HUES48 (cell line): ENCODE data around the gene APPBP2.
"Not testable (repeated sequence)": the region's sequence is repeated elsewhere in the genome, so short reads cannot be mapped to it uniquely, and the experiment has no call there.

ENCODE experiments used
- H3K27ac ChIP-seq: one replicate; pipeline ENCODE4 v1.7.0; 2013; ENCODE audit warnings: low read depth, low read length, inconsistent platforms
- H3K27me3 ChIP-seq: 2 replicates; pipeline ENCODE4 v1.6.1; 2013; ENCODE audit warnings: mild to moderate bottlenecking, low read length; ENCODE audit not compliant: control insufficient read depth, insufficient read depth
- H3K36me3 ChIP-seq: 2 replicates; pipeline ENCODE4 v1.6.1; 2013; ENCODE audit warnings: low read length; ENCODE audit not compliant: control insufficient read depth, insufficient read depth
- H3K4me1 ChIP-seq: 2 replicates; pipeline ENCODE4 v1.6.1; 2013; ENCODE audit warnings: mild to moderate bottlenecking, low read length; ENCODE audit not compliant: control insufficient read depth, insufficient read depth
- H3K4me3 ChIP-seq: 2 replicates; pipeline ENCODE4 v1.5.1; 2013; ENCODE audit warnings: mild to moderate bottlenecking, low read depth, low read length
- H3K9ac ChIP-seq: 2 replicates; pipeline ENCODE4 v1.6.1; 2013; ENCODE audit warnings: mild to moderate bottlenecking, low read depth, low read length, moderate library complexity
- H3K9me3 ChIP-seq: 2 replicates; pipeline ENCODE4 v1.6.1; 2013; ENCODE audit warnings: low read length; ENCODE audit not compliant: control insufficient read depth, insufficient read depth

Gene APPBP2

DNA sequence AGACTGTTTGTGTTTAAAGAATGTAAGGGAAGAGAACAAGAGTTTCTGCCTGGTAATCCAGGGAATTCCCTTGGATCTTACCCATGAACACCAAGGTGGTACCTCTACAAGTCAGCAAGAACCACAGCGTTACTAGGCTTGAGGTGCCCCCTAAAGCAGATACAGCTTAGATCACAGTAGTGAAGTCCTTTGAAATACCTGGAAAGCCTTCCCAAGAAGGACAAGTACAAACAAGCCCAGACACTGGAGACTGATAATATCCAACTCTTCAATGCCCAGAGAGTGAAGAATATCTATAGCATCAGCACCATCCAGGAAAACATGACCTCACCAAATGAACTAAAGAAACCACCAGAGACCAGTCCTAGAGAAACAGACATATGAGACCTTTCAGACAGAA lies 3.8 kb upstream of the APPBP2 start:
- no peak overlapping the region for H3K4me3 ChIP-seq
- H3K27me3 ChIP-seq, result no peaks in the 10 kb centered on the region
- no peaks in the 10 kb centered on the region for H3K9me3 ChIP-seq
- H3K27ac ChIP-seq, result no peak overlapping the region
- no peak overlapping the region for H3K9ac ChIP-seq
- H3K4me1 ChIP-seq, result peaks cover 2% of the 10 kb centered on the region; the same call in 1 of the 2 replicates
- no peaks in the 10 kb centered on the region for H3K36me3 ChIP-seq

DNA sequence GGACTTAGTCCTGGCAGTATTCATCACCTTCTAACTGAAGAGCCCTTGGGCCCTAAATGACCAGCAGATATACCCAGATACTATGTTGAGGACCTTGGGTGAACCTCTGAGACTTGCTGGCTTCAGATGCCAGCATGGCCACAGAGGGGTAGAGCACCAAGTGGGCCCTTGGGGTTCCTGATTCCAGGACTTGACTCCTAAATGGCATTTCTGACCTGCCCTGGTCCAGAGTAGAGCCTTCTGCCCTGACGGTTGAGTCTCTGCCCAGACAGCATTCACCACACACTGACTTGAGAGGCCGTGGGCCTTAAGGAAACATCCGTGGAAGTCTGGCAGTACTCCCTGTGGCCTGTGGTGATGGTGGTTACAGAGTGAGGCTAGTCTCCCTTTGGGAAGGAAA lies 2.8 kb upstream of the APPBP2 start:
- Histone ChIP-seq H3K9ac (no peak overlapping the region), H3K27ac (no peak overlapping the region), H3K9me3 (no peaks in the 10 kb centered on the region), H3K4me1 (peaks cover 10% of the 10 kb centered on the region; the same call in 1 of the 2 replicates), H3K4me3 (no peak overlapping the region), H3K27me3 (no peaks in the 10 kb centered on the region), H3K36me3 (no peaks in the 10 kb centered on the region)

DNA sequence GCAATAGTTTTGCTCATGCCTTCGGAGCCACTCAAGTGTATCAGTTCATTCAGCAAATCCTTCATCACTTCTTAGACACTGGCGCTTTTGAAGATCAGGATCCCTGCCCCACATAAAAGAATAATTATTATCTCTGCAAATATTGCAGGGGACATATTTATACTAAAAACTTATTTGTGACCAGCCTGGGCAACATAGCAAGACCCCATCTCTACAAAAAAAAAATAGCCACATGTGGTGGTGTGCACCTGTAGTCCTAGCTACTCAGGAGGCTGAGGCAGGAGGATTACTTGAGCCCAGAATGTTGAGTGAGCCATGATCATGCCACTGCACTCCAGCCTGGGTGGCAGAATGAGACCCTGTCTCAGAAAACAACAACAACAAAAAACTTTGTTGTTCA lies 1.7 kb upstream of the APPBP2 start:
- no peaks in the 10 kb centered on the region for H3K9me3 ChIP-seq
- no peak overlapping the region for H3K27ac ChIP-seq
- H3K36me3 ChIP-seq, result no peaks in the 10 kb centered on the region
- no peak overlapping the region for H3K4me3 ChIP-seq
- H3K9ac ChIP-seq, result no peak overlapping the region
- H3K4me1 ChIP-seq, result peaks cover 10% of the 10 kb centered on the region; the same call in 1 of the 2 replicates
- H3K27me3 ChIP-seq, result no peaks in the 10 kb centered on the region

DNA sequence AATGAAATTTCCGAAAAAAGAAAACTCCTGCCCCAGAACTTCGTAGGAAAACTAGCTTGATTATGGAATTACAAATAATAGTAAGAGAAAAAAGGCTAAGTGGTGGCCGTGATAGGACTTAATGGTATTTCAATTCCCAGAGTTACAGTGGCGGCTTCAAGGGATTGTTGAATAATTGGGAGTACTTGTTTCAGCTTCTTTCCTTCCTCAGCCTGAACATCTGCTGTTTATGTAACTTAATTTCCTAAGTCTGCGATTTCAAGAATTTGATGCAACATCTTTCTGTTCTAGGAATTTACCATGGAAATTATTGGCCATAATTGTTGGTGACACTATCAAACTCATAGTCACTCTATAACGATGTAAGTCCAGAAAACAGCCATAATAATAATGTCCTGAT lies 684 bp upstream of the APPBP2 start:
- Histone ChIP-seq H3K9ac (peak overlapping the region; percentile 92; the same call in 1 of the 2 replicates), H3K27ac (peak overlapping the region; percentile 96), H3K27me3 (no peaks in the 10 kb centered on the region), H3K4me1 (peaks cover 10% of the 10 kb centered on the region; the same call in 1 of the 2 replicates), H3K36me3 (peaks cover 4% of the 10 kb centered on the region; the same call in 1 of the 2 replicates), H3K9me3 (no peaks in the 10 kb centered on the region), H3K4me3 (peak overlapping the region; percentile 90)

DNA sequence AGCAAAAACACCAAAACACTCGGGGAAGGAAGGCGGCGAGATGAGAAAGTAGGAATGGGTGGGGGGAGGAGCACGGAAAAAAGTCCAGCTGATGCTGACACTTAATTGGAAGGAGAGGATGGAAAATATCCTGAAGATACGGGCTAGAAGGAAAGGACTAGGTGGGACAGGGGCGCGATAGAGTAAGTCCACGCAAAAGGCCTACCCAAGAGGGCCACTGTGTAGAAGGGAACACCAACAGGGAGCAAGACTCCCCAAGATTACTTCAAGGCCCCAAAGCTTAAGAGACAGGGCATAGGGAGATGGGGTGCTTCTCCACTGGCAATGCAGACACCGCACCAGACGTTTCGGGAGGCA lies 736 bp downstream of the APPBP2 start:
- Histone ChIP-seq H3K4me3 (peak overlapping the region; percentile 90), H3K27me3 (no peaks in the 10 kb centered on the region), H3K9me3 (no peaks in the 10 kb centered on the region), H3K36me3 (peaks cover 9% of the 10 kb centered on the region; the same call in 1 of the 2 replicates), H3K9ac (peak overlapping the region; percentile 92), H3K4me1 (peaks cover 10% of the 10 kb centered on the region; the same call in 1 of the 2 replicates), H3K27ac (peak overlapping the region; percentile 96)

DNA sequence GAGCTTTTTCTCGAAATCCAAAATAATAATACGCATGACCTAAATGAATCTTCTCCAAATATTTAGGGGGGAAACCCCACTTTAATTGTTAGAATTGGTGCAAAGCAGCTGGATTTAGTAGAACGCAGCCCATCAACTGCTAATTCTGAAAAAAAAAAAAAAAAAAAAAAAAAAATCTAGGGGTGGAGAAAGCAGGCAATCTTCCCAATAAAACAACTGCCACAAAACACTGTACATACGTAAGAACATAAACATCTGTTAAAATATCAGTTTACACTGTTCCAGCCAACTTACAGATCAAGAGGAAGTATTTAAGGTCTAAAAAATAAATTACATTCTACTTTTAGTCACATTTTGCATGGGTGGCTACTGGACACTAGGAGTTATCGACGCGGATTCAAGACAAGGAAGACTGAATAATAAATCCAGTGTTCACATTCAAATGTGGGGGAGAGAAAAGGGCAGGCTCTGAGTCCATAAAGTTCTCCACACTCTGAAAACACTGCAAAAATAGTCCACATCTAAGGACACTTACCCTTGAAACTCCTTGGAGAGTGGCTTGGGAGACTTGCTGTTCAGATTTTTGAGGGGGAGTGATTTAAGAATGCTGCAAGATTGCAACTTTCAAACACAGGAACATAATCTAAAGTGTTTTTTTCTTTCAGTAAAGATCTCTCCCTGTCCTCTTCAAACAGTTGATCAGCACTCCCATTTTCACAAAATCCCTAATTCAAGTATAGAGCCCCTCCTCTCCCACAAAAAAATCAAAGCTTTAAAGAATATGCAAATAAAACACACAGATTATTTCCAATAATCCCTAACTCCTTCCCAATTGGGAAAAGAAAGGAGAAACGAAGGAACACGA lies 1.3 kb downstream of the APPBP2 start:
- H3K36me3 ChIP-seq, result peaks cover 9% of the 10 kb centered on the region; the same call in 1 of the 2 replicates
- H3K27me3 ChIP-seq, result no peaks in the 10 kb centered on the region
- no peaks in the 10 kb centered on the region for H3K9me3 ChIP-seq
- H3K4me1 ChIP-seq, result peaks cover 10% of the 10 kb centered on the region; the same call in 1 of the 2 replicates
- peak overlapping the region; percentile 92 for H3K9ac ChIP-seq
- H3K4me3 ChIP-seq, result peak overlapping the region; percentile 90
- no peak overlapping the region for H3K27ac ChIP-seq

DNA sequence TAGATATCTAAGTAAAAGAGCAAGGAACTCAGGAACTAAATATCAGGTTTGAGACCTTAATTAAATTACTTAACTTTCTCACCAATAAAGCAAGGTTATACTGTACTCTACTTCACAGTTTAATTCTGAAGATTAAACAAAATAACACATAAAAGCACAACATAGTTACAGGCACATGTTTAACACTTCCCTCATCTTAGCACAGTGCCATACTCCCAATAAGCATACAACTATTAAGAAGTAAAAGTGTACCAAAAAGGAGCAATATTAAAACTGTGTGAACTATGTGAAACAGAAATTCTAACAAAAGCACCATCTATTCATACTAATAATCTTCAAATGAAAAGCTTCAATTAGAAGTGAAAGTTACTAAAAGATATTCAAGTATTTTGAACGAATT lies 2.2 kb downstream of the APPBP2 start:
- H3K9me3 ChIP-seq, result no peaks in the 10 kb centered on the region
- H3K27me3 ChIP-seq, result no peaks in the 10 kb centered on the region
- peaks cover 10% of the 10 kb centered on the region; the same call in 1 of the 2 replicates for H3K4me1 ChIP-seq
- peak overlapping the region; percentile 90 for H3K4me3 ChIP-seq
- H3K9ac ChIP-seq, result no peak overlapping the region
- no peak overlapping the region for H3K27ac ChIP-seq
- peaks cover 14% of the 10 kb centered on the region; the same call in 1 of the 2 replicates for H3K36me3 ChIP-seq

DNA sequence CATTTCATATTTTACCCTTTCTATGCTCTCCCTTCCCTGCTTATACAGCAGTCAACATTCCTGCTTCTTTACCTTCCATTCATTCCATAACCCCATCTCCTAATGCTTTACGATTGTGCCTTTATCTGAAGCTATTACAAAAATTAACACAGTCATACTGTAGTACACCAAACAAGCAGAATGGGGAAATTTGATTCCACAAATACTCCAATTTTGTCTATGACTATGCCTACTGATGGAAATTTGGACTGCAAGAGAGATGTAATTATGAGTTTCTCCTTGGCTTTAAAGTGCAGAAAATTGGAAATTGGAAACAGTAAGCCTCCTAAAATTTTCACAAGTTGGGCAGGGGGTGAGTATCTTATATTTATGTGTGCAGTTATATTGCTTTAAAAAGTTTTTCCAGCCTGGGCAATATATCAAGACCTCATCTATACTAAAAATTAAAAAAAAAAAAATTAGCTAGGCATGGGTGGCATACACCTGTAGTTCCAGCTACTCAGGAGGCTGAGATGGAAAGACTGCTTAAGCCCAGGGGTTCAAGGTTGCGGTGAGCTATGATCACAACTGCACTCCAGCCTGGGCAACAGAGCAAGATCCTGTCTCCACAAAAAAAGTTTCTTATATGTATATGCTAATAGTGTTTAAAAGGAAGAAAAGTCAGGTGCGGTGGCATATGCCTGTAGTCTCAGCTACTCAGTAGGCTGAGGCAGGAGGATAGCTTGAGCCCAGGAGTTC lies 3.0 kb downstream of the APPBP2 start:
- H3K9ac ChIP-seq, result no peak overlapping the region
- H3K27ac ChIP-seq, result no peak overlapping the region
- no peak overlapping the region for H3K4me3 ChIP-seq
- H3K36me3 ChIP-seq, result peaks cover 14% of the 10 kb centered on the region; the same call in 1 of the 2 replicates
- H3K4me1 ChIP-seq, result peaks cover 10% of the 10 kb centered on the region; the same call in 1 of the 2 replicates
- H3K9me3 ChIP-seq, result no peaks in the 10 kb centered on the region
- no peaks in the 10 kb centered on the region for H3K27me3 ChIP-seq

DNA sequence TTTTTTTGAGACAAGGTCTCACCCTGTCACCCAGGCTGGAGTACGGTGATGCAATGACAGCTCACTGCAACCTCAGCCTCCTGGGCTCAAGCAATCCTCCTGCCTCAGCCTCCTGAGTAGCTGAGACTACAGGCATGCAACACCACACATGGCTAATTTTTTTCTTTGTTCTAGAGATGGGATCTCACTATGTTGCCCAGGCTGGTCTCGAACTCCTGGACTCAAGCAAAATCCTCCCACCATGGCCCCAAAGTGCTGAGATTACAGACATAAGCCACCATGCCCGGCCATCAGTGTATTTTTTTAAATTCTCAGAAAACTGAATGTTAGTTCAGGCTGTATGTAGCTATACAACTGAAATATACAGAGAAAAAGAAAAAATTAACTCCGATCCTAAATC lies 6.2 kb downstream of the APPBP2 start:
- H3K27me3 ChIP-seq, result no peaks in the 10 kb centered on the region
- no peak overlapping the region for H3K9ac ChIP-seq
- H3K9me3 ChIP-seq, result no peaks in the 10 kb centered on the region
- no peak overlapping the region for H3K4me3 ChIP-seq
- H3K36me3 ChIP-seq, result peaks cover 19% of the 10 kb centered on the region
- no peak overlapping the region for H3K27ac ChIP-seq
- H3K4me1 ChIP-seq, result peaks cover 8% of the 10 kb centered on the region; the same call in 1 of the 2 replicates

DNA sequence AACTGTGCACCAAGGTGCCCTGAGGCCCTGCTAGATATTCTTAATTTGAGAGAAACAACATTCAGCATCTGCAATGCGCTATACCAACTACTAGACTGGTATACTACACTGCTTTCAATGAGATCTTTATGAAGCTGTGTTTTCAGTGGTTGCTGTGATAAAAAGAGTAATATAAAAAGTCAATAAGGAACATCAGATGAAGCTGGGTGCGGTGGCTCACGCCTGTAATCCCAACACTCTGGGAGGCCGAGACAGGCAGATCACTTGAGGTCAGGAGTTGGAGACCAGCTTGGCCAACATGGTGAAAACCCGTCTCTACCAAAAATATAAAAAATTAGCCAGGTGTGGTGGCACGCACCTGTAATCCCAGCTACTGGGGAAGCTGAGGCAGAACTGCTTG lies 10.4 kb downstream of the APPBP2 start:
- not testable (repeated sequence) for H3K27me3 ChIP-seq, H3K9ac ChIP-seq, H3K27ac ChIP-seq, H3K4me3 ChIP-seq, H3K9me3 ChIP-seq, H3K4me1 ChIP-seq
- H3K36me3 ChIP-seq, result peaks cover 10% of the 10 kb centered on the region

DNA sequence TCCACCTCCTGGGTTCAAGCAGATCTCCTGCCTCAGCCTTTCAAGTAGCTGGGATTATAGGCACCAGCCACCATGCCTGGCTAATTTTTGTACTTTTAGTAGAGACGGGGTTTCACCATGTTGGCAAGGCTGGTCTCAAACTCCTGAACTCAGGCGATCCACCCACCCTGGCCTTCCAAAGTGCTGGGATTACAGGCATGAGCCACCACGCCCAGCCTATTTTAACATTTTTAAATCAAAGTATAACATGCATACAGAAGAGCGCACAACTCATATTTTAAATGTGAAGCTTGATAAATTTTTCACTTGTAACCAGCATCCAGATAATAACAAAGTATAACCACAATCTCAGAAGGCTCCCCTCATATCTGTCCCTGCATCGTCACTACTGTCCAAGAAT lies 10.8 kb downstream of the APPBP2 start:
- not testable (repeated sequence) for H3K27ac ChIP-seq, H3K9me3 ChIP-seq, H3K4me1 ChIP-seq, H3K4me3 ChIP-seq, H3K27me3 ChIP-seq, H3K9ac ChIP-seq
- H3K36me3 ChIP-seq, result peaks cover 10% of the 10 kb centered on the region
